Central memory CD8-positive, alpha-beta T cell (primary cell): ENCODE measurements around the gene TGFBRAP1.

Source experiments
- ATAC-seq: fragments of 150-1000 bp; cut with Tn5 transposase; replicated peaks from 2 replicates; pipeline ENCODE4 v1.10.0; 2022; ENCODE audit warnings: mild to moderate bottlenecking, moderate FRiP score, moderate number of reproducible peaks; ENCODE audit not compliant: poor library complexity, severe bottlenecking; ENCODE audit errors: extremely low read depth
- DNase-seq, 2 donors: peaks; one replicate each; pipeline ENCODE4 v3.0.0; 2021; ENCODE audit warnings: low spot score in 2 of 2
- H3K27ac Mint-ChIP-seq: one replicate; pipeline ENCODE4 v1.8.0; 2022; ENCODE audit warnings: low read depth, mild to moderate bottlenecking, moderate library complexity, mixed read lengths
- H3K27me3 Mint-ChIP-seq: one replicate; pipeline ENCODE4 v1.8.0; 2022; ENCODE audit warnings: mixed read lengths
- H3K36me3 Mint-ChIP-seq: one replicate; pipeline ENCODE4 v1.8.0; 2022; ENCODE audit warnings: mild to moderate bottlenecking, moderate library complexity, mixed read lengths; ENCODE audit not compliant: insufficient read depth
- H3K4me1 Mint-ChIP-seq: one replicate; pipeline ENCODE4 v1.8.0; 2022; ENCODE audit warnings: mixed read lengths
- H3K4me3 Mint-ChIP-seq: one replicate; pipeline ENCODE4 v1.8.0; 2022; ENCODE audit warnings: mild to moderate bottlenecking, moderate library complexity, mixed read lengths
- H3K9me3 Mint-ChIP-seq: one replicate; pipeline ENCODE4 v1.8.0; 2022; ENCODE audit warnings: mixed read lengths

The TGFBRAP1 gene

DNA sequence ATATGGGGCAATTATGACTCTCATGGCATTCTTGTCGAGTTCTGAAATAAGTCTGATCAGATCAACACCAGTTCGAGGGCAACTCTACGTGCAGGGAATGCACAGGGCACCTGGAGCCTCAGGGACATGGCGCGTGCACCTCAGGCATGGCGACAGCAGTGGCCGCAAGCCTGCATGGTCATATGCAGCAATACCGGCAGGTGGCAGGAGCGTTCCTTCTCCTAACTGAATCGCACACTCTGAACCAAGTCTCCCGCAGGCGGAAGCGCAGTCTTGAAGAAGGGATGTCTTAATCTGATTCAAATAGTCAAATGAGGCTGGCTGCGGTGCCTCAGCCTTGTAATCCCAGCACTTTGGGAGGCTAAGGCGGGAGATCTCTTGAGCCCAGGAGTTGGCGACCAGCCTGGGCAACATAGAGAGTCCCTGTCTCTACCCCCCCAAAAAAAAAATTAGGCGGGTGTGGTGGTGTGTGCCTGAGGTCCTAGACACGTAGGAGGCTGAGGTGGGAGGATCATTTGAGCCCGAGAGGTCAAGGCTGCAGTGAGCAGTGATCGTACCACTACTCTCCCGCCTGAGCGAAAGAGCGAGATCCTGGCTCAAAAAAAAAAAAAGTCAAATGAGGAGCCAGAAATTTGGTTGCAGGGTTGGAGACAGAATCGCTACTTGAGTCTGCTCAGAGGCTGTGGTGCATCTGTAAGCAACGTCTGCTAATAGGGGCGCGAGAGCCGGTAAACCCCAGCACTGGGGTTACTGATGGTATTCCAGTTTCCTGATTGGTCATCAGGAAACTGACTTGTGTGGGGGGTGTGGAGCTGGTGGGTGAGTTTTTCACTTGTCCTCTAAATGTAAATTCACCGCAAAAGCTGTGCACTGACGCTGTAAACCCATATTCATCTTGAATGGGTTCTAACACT, 40.5 kb upstream of the TGFBRAP1 start:
- Mint-ChIP-seq H3K27ac (peak overlapping the region; percentile 82), H3K4me3 (peak overlapping the region; percentile 72), H3K27me3 (no peaks in the 10 kb centered on the region), H3K4me1 (peaks cover 26% of the 10 kb centered on the region), H3K9me3 (no peaks in the 10 kb centered on the region), H3K36me3 (peaks cover 3% of the 10 kb centered on the region)
- DNase-seq = peak; percentile 74 to 79
- ATAC-seq = peak; percentile 90

GRCh38 chr2:105368759-105369408, 39.3 kb upstream of the TGFBRAP1 start:
- no peaks in the 10 kb centered on the region for H3K27me3 Mint-ChIP-seq
- ATAC-seq (no peak), DNase-seq (no peak)
- H3K9me3 Mint-ChIP-seq = no peaks in the 10 kb centered on the region
- H3K4me1 Mint-ChIP-seq = peaks cover 21% of the 10 kb centered on the region
- H3K4me3 Mint-ChIP-seq = no peak overlapping the region
- H3K27ac Mint-ChIP-seq = no peak overlapping the region
- peaks cover 3% of the 10 kb centered on the region for H3K36me3 Mint-ChIP-seq

GRCh38 chr2:105365206-105365605, 35.7 kb upstream of the TGFBRAP1 start:
- H3K36me3 Mint-ChIP-seq = peaks cover 5% of the 10 kb centered on the region
- H3K27me3 Mint-ChIP-seq = no peaks in the 10 kb centered on the region
- peaks cover 20% of the 10 kb centered on the region for H3K4me1 Mint-ChIP-seq
- no peaks in the 10 kb centered on the region for H3K9me3 Mint-ChIP-seq
- DNase-seq = no peak
- H3K27ac Mint-ChIP-seq = no peak overlapping the region
- ATAC-seq = no peak
- no peak overlapping the region for H3K4me3 Mint-ChIP-seq

- ATAC-seq (no peak), DNase-seq (no peak)
- Mint-ChIP-seq H3K9me3 (no peaks in the 10 kb centered on the region), H3K4me3 (no peak overlapping the region), H3K4me1 (peaks cover 14% of the 10 kb centered on the region), H3K36me3 (peaks cover 6% of the 10 kb centered on the region), H3K27me3 (no peaks in the 10 kb centered on the region), H3K27ac (no peak overlapping the region)
Observed at GRCh38 chr2:105364436-105365139, 35.1 kb upstream of the TGFBRAP1 start.

- Mint-ChIP-seq H3K9me3 (no peaks in the 10 kb centered on the region), H3K27ac (no peak overlapping the region), H3K4me3 (no peak overlapping the region), H3K4me1 (peaks cover 12% of the 10 kb centered on the region), H3K36me3 (peaks cover 9% of the 10 kb centered on the region), H3K27me3 (no peaks in the 10 kb centered on the region)
- ATAC-seq = no peak
- DNase-seq = no peak
Observed at GRCh38 chr2:105362862-105363591, 33.5 kb upstream of the TGFBRAP1 start.

DNA sequence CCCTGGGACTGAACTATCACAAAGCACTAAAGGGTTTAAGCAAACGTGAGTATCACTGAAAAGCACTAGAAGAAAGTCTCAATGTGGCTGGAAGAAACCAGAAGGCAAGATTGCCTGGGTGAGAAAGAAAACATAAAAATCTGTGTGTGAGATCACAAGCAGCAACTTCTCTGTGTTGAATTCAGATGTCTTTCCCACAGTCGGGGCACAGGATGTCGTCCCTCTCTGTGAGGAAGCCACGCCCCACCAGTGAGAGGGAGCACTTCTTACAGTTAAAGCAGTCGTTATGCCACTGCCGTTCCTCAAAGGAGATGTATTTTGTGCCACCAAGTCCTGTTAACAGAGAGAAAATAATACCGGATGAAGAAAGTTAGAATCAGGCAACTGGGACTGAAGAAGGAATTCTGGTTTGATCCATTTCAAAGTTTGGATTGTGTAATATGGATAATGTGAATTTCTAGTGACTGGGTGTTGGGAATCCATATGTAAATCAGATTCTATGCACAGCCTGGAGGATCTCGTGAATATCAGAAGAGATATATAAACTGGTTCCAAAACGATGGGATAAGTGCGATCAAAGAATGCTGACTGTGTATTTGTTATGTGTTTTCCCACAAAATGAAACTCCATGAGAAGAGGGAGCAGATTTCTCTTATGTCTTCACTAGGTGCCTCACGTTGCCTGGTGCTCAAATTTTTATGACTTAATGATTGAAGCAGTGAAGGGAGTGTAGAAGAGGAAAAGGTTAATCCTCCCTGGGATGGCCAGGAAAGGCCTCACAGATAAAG, 31.8 kb upstream of the TGFBRAP1 start:
- H3K27ac Mint-ChIP-seq = peak overlapping the region; percentile 44
- no peak for ATAC-seq
- peaks cover 6% of the 10 kb centered on the region for H3K9me3 Mint-ChIP-seq
- peaks cover 12% of the 10 kb centered on the region for H3K4me1 Mint-ChIP-seq
- H3K4me3 Mint-ChIP-seq = no peak overlapping the region
- H3K27me3 Mint-ChIP-seq = no peaks in the 10 kb centered on the region
- DNase-seq = no peak
- H3K36me3 Mint-ChIP-seq = peaks cover 21% of the 10 kb centered on the region

DNA sequence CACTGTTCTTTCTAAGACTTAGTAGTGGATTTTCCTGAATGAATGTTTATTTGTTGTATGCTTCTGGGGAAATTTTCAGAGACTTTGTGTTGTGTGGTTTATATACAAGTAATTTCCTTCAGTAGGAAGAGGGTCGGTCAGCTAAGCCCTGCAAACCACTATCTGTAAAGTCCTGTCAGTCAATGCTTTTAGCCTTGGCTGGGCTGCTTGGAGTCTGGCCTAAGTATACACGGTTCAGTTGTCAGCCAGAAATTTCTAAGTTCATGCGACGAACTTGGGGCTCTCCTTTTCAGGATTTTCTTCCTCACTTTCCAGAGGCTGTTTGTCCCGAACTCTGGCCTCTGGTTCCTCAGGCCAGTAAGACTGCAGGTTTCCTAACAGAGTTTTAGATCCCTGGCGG, 29.1 kb upstream of the TGFBRAP1 start:
- H3K4me3 Mint-ChIP-seq = no peak overlapping the region
- peaks cover 24% of the 10 kb centered on the region for H3K36me3 Mint-ChIP-seq
- H3K27ac Mint-ChIP-seq = no peak overlapping the region
- DNase-seq (no peak), ATAC-seq (no peak)
- H3K9me3 Mint-ChIP-seq = peaks cover 12% of the 10 kb centered on the region
- H3K4me1 Mint-ChIP-seq = peaks cover 12% of the 10 kb centered on the region
- no peaks in the 10 kb centered on the region for H3K27me3 Mint-ChIP-seq

DNA sequence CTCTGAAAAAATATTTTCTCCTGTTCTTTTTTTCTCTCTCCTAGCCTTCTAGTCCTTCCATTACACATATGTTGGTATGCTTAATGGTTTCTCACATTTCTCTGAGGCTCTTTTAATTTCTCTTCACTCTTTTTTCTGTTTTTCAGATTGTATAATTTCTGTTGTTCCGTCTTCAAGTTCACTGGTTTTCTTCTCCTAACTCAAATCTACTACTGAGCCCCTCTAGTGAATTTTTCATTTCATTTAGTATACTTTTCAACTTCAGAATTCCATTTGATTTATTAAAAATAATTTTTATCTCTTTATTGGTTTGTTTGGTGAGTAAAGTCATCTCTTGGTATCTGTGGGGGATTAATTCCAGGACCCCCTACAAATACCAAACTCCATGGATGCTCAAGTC, 27.6 kb upstream of the TGFBRAP1 start:
- peaks cover 28% of the 10 kb centered on the region for H3K36me3 Mint-ChIP-seq
- H3K27ac Mint-ChIP-seq = peak overlapping the region; percentile 5
- no peak for DNase-seq
- ATAC-seq = no peak
- H3K4me3 Mint-ChIP-seq = no peak overlapping the region
- peaks cover 12% of the 10 kb centered on the region for H3K9me3 Mint-ChIP-seq
- no peaks in the 10 kb centered on the region for H3K27me3 Mint-ChIP-seq
- peaks cover 12% of the 10 kb centered on the region for H3K4me1 Mint-ChIP-seq

DNA sequence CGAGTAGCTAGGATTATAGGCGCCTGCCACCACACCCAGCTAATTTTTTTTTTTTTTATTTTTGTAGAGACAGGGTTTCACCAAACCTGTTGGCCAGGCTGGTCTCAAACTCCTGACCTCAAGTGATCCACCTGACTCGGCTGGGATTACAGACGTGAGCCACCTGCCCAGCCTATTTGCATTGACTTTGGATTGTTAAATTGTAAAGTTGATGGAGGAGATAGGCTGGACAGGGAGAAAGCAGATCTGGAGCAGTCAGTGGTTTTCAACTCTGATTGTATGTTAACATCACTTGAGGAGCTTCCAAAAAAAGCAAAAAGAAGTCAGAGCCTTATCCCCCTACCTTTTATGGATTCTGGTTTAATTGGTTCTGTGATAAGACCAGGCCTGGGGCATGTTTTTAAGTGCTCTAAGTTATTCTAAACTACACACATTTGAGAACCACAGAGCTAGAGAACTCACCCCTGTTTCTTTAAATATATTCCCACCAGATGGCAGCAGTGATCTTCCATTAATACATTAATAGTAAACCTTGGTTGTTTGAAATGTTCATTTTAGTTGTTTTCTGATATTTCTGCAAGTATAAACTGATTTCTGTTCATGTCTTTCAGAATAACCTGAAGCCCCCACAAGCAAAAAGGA, 15.3 kb upstream of the TGFBRAP1 start:
- H3K9me3 Mint-ChIP-seq = no peaks in the 10 kb centered on the region
- ATAC-seq (no peak), DNase-seq (no peak)
- no peaks in the 10 kb centered on the region for H3K27me3 Mint-ChIP-seq
- H3K4me1 Mint-ChIP-seq = peaks cover 9% of the 10 kb centered on the region
- no peak overlapping the region for H3K4me3 Mint-ChIP-seq
- peaks cover 56% of the 10 kb centered on the region for H3K36me3 Mint-ChIP-seq
- no peak overlapping the region for H3K27ac Mint-ChIP-seq

- Mint-ChIP-seq H3K9me3 (no peaks in the 10 kb centered on the region), H3K27ac (no peak overlapping the region), H3K4me3 (no peak overlapping the region), H3K27me3 (no peaks in the 10 kb centered on the region), H3K4me1 (peaks cover 31% of the 10 kb centered on the region), H3K36me3 (peaks cover 45% of the 10 kb centered on the region)
- DNase-seq = no peak
- no peak for ATAC-seq
Observed at GRCh38 chr2:105339414-105339813, 9.9 kb upstream of the TGFBRAP1 start.

- Mint-ChIP-seq H3K27me3 (no peaks in the 10 kb centered on the region), H3K27ac (peak overlapping the region; percentile 100), H3K4me3 (peak overlapping the region; percentile 97), H3K36me3 (peaks cover 36% of the 10 kb centered on the region), H3K4me1 (peaks cover 31% of the 10 kb centered on the region), H3K9me3 (no peaks in the 10 kb centered on the region)
- ATAC-seq (peak; percentile 19), DNase-seq (no peak)
Observed at GRCh38 chr2:105338020-105338385, 8.5 kb upstream of the TGFBRAP1 start.
